Neural cell (in vitro differentiated cells): ENCODE data around the gene PKM. TPM values are rescaled to one million over a fixed set of nuclear protein-coding genes. Genes with fewer than 3 reads are reported as not detected.

Experiments
- H2AFZ ChIP-seq: fragments of 200-600, 300-800 bp; sonication (generic), shearing (Covaris generic); 2 replicates; pipeline ENCODE4 v1.6.0; 2014; ENCODE audit warnings: low read depth, mild to moderate bottlenecking, antibody characterized with exemption, low read length, moderate library complexity
- H3F3A ChIP-seq: fragments of 200-600 bp; shearing (Covaris generic); 2 replicates; pipeline ENCODE4 v1.6.1; 2016; ENCODE audit warnings: mild to moderate bottlenecking, moderate library complexity, mixed read lengths, antibody characterized with exemption, low read length; ENCODE audit not compliant: insufficient read depth, poor library complexity, severe bottlenecking
- H3K27ac ChIP-seq: fragments of 200-600, 300-800 bp; sonication (generic), shearing (Covaris generic); 2 replicates; pipeline ENCODE4 v1.5.1; 2014; ENCODE audit warnings: mild to moderate bottlenecking, low read length, moderate library complexity
- H3K27me3 ChIP-seq: fragments of 300-800, 200-600 bp; sonication (generic), shearing (Covaris generic); 2 replicates; pipeline ENCODE4 v1.6.0; 2014; ENCODE audit warnings: mild to moderate bottlenecking, low read depth, low read length, moderate library complexity; ENCODE audit not compliant: insufficient read depth
- H3K36me3 ChIP-seq: fragments of 300-800, 200-600 bp; sonication (generic), shearing (Covaris generic); 2 replicates; pipeline ENCODE4 v1.5.1; 2014; ENCODE audit warnings: mild to moderate bottlenecking, antibody characterized with exemption, low read length, moderate library complexity; ENCODE audit not compliant: insufficient read depth
- H3K4me2 ChIP-seq: fragments of 300-800, 200-600 bp; sonication (generic), shearing (Covaris generic); 2 replicates; pipeline ENCODE4 v1.6.0; 2014; ENCODE audit warnings: mild to moderate bottlenecking, low read length
- H3K4me3 ChIP-seq: fragments of 300-800, 200-600 bp; sonication (generic), shearing (Covaris generic); 2 replicates; pipeline ENCODE4 v1.5.1; 2014; ENCODE audit warnings: mild to moderate bottlenecking, low read length, moderate library complexity
- H3K79me2 ChIP-seq: fragments of 200-600 bp; shearing (Covaris generic); replicated peaks from 2 replicates; pipeline ENCODE4 v1.6.0; 2014; ENCODE audit warnings: mild to moderate bottlenecking, low read length, moderate library complexity; ENCODE audit not compliant: insufficient read depth
- H3K9ac ChIP-seq: fragments of 300-800, 200-600 bp; sonication (generic), shearing (Covaris generic); 2 replicates; pipeline ENCODE4 v1.6.1; 2016; ENCODE audit warnings: mild to moderate bottlenecking, low read length, mixed read lengths
- H3K9me2 ChIP-seq: fragments of 200-600 bp; shearing (Covaris generic); 2 replicates; pipeline ENCODE4 v1.6.1; 2016; ENCODE audit warnings: mild to moderate bottlenecking, low read length, mixed read lengths; ENCODE audit not compliant: insufficient read depth
- H3K9me3 ChIP-seq: fragments of 200-600, 300-800 bp; sonication (generic), shearing (Covaris generic); 2 replicates; pipeline ENCODE4 v1.6.1; 2016; ENCODE audit warnings: mild to moderate bottlenecking, mixed run types, low read length, moderate library complexity, mixed read lengths
- H4K20me1 ChIP-seq: fragments of 200-600 bp; shearing (Covaris generic); 2 replicates; pipeline ENCODE4 v1.6.1; 2016; ENCODE audit warnings: mild to moderate bottlenecking, mixed run types; ENCODE audit not compliant: insufficient read depth
- CTCF ChIP-seq: fragments of 450-650 bp; IDR thresholded peaks from 2 replicates; pipeline ENCODE4 v1.5.1; 2014; ENCODE audit warnings: antibody characterized with exemption, mild to moderate bottlenecking, moderate library complexity; ENCODE audit not compliant: poor library complexity, severe bottlenecking
- EP300 ChIP-seq: fragments of 450-650 bp; conservative IDR thresholded peaks from 2 replicates; pipeline ENCODE4 v1.6.1; 2014; ENCODE audit warnings: antibody characterized with exemption, mild to moderate bottlenecking, moderate library complexity; ENCODE audit not compliant: poor library complexity, severe bottlenecking
- EZH2 ChIP-seq: fragments of 200-600, 300-800 bp; shearing (Covaris generic), sonication (generic); IDR thresholded peaks from 2 replicates; pipeline ENCODE4 v1.6.1; 2014; ENCODE audit warnings: antibody characterized with exemption, low read length, borderline replicate concordance, mild to moderate bottlenecking; ENCODE audit not compliant: insufficient read depth, poor library complexity, severe bottlenecking
- MXI1 ChIP-seq: fragments of 450-650 bp; conservative IDR thresholded peaks from 2 replicates; pipeline ENCODE4 v1.6.1; 2014; ENCODE audit warnings: antibody characterized with exemption, mild to moderate bottlenecking; ENCODE audit not compliant: poor library complexity, severe bottlenecking
- POLR2AphosphoS5 ChIP-seq: IDR thresholded peaks from 2 replicates; pipeline ENCODE4 v1.6.1; 2012
- RAD21 ChIP-seq: fragments of 450-650 bp; conservative IDR thresholded peaks from 2 replicates; pipeline ENCODE4 v1.6.1; 2014; ENCODE audit warnings: antibody characterized with exemption, mild to moderate bottlenecking, moderate library complexity
- SMC3 ChIP-seq: fragments of 450-650 bp; conservative IDR thresholded peaks from 2 replicates; pipeline ENCODE4 v1.6.1; 2014; ENCODE audit warnings: antibody characterized with exemption, mild to moderate bottlenecking, moderate library complexity; ENCODE audit not compliant: poor library complexity
- TAF1 ChIP-seq: IDR thresholded peaks from 2 replicates; pipeline ENCODE4 v1.6.1; 2012; ENCODE audit warnings: low read depth
- polyA plus RNA-seq: library from polyadenylated mRNA; depleted of rRNA; stranded (reverse); fragments of >200 nt; gene quantifications from 2 replicates; pipeline ENCODE4 v1.2.3, GENCODE V29; 2014
- TF ChIP-seq, protein P1 (sequence below): IDR thresholded peaks from 2 replicates; pipeline ENCODE4 v1.6.1; 2012; ENCODE audit warnings: borderline replicate concordance

Gene PKM
- polyA plus RNA-seq, 1 donor from 2014 or later, result 361 TPM

- Histone ChIP-seq H3K4me2 (no peak overlapping the region), H3K27me3 (no peaks in the 10 kb centered on the region), H3K4me3 (no peak overlapping the region), H3K79me2 (no peaks in the 10 kb centered on the region), H3K9ac (no peak overlapping the region), H3K9me3 (no peaks in the 10 kb centered on the region), H3K36me3 (no peaks in the 10 kb centered on the region), H3F3A (no peaks in the 10 kb centered on the region), H3K9me2 (no peaks in the 10 kb centered on the region), H3K27ac (no peak overlapping the region), H4K20me1 (no peaks in the 10 kb centered on the region), H2AFZ (no peak overlapping the region)
- TF ChIP-seq CTCF (no peak), RAD21 (no peak), EZH2 (no peak), SMC3 (no peak), POLR2AphosphoS5 (no peak), EP300 (no peak), MXI1 (no peak), TAF1 (no peak)
- TF ChIP-seq, protein P1, sequence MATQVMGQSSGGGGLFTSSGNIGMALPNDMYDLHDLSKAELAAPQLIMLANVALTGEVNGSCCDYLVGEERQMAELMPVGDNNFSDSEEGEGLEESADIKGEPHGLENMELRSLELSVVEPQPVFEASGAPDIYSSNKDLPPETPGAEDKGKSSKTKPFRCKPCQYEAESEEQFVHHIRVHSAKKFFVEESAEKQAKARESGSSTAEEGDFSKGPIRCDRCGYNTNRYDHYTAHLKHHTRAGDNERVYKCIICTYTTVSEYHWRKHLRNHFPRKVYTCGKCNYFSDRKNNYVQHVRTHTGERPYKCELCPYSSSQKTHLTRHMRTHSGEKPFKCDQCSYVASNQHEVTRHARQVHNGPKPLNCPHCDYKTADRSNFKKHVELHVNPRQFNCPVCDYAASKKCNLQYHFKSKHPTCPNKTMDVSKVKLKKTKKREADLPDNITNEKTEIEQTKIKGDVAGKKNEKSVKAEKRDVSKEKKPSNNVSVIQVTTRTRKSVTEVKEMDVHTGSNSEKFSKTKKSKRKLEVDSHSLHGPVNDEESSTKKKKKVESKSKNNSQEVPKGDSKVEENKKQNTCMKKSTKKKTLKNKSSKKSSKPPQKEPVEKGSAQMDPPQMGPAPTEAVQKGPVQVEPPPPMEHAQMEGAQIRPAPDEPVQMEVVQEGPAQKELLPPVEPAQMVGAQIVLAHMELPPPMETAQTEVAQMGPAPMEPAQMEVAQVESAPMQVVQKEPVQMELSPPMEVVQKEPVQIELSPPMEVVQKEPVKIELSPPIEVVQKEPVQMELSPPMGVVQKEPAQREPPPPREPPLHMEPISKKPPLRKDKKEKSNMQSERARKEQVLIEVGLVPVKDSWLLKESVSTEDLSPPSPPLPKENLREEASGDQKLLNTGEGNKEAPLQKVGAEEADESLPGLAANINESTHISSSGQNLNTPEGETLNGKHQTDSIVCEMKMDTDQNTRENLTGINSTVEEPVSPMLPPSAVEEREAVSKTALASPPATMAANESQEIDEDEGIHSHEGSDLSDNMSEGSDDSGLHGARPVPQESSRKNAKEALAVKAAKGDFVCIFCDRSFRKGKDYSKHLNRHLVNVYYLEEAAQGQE, result no peak
Measured at GRCh38 chr15:72242775-72243370, 11.9 kb upstream of the PKM start.

GRCh38 chr15:72239652-72240051, 8.7 kb upstream of the PKM start:
- Histone ChIP-seq H3K27me3 (no peaks in the 10 kb centered on the region), H3F3A (no peaks in the 10 kb centered on the region), H3K4me2 (no peak overlapping the region), H2AFZ (no peak overlapping the region), H3K9me2 (no peaks in the 10 kb centered on the region), H3K9ac (no peak overlapping the region), H3K9me3 (no peaks in the 10 kb centered on the region), H3K27ac (no peak overlapping the region), H3K36me3 (no peaks in the 10 kb centered on the region), H3K79me2 (no peaks in the 10 kb centered on the region), H3K4me3 (no peak overlapping the region), H4K20me1 (no peaks in the 10 kb centered on the region)
- TF ChIP-seq POLR2AphosphoS5 (no peak), CTCF (no peak), EZH2 (no peak), SMC3 (no peak), TAF1 (no peak), MXI1 (no peak), RAD21 (no peak), EP300 (no peak)
- TF ChIP-seq, protein P1, result no peak
